ENCODE results near the gene BAHCC1. TPM values are rescaled to one million over a fixed set of nuclear protein-coding genes. Genes with fewer than 3 reads are reported as not detected.

Gene BAHCC1
- total RNA-seq, 1 experiment from 2014 or later, result 9.9 TPM

GRCh38 chr17:81456798-81457197 lies 61.5 kb downstream of the BAHCC1 start:
- H2AFZ ChIP-seq (ENCODE audit: low read length), result no peak overlapping the region
- DNase-seq (no peak), ATAC-seq (no peak)
- no peaks in the 10 kb centered on the region for H3K9me3 ChIP-seq (ENCODE audit: low read length)
- BruUV-seq (replicated peaks), result no TSS peak
- H3K4me2 ChIP-seq (ENCODE audit: low read length), result no peak overlapping the region
- H3K79me2 ChIP-seq (ENCODE audit: low read length), result no peaks in the 10 kb centered on the region
- intact Hi-C loops (cut with micrococcal nuclease), result no loop called here
- H3F3A ChIP-seq (ENCODE audit: low read length, unreplicated experiment), result no peaks in the 10 kb centered on the region
- H3K36me3 ChIP-seq (ENCODE audit: low read depth, low read length), result no peaks in the 10 kb centered on the region
- no peaks in the 10 kb centered on the region for H3K4me1 ChIP-seq (ENCODE audit: insufficient read depth, low read length)
- ChIA-PET POLR2A (ENCODE audit: unreplicated experiment) (no interaction called here), CTCF (no interaction called here)
- H3K27me3 ChIP-seq (ENCODE audit: low read length), result no peaks in the 10 kb centered on the region
- H4K20me1 ChIP-seq (ENCODE audit: low read length), result no peaks in the 10 kb centered on the region
- no peak overlapping the region for H3K4me3 ChIP-seq (ENCODE audit: low read length)
- TF ChIP-seq EZH2 (IDR thresholded peaks at IDR 0.05; ENCODE audit: low read length, unreplicated experiment) (no peak), CTCF (conservative IDR thresholded peaks at IDR 0.05; ENCODE audit: low read depth, low read length) (no peak)
- H3K27ac ChIP-seq (ENCODE audit: low read length), result no peak overlapping the region
- no peaks in the 10 kb centered on the region for H3K9me2 ChIP-seq (replicated peaks; ENCODE audit: low read length)
- no peak overlapping the region for H3K9ac ChIP-seq (ENCODE audit: low read length)

GRCh38 chr17:81457401-81457800 lies 62.1 kb downstream of the BAHCC1 start:
- intact Hi-C loops (cut with micrococcal nuclease), result no loop called here
- Histone ChIP-seq H3K9me3 (ENCODE audit: low read length) (no peaks in the 10 kb centered on the region), H3K4me3 (ENCODE audit: low read length) (no peak overlapping the region), H3K4me1 (ENCODE audit: insufficient read depth, low read length) (no peaks in the 10 kb centered on the region), H3K36me3 (ENCODE audit: low read depth, low read length) (no peaks in the 10 kb centered on the region), H3K9me2 (replicated peaks; ENCODE audit: low read length) (no peaks in the 10 kb centered on the region), H3K27me3 (ENCODE audit: low read length) (no peaks in the 10 kb centered on the region), H3K27ac (ENCODE audit: low read length) (no peak overlapping the region), H3K79me2 (ENCODE audit: low read length) (no peaks in the 10 kb centered on the region), H3K9ac (ENCODE audit: low read length) (no peak overlapping the region), H3K4me2 (ENCODE audit: low read length) (no peak overlapping the region), H2AFZ (ENCODE audit: low read length) (no peak overlapping the region), H3F3A (ENCODE audit: low read length, unreplicated experiment) (no peaks in the 10 kb centered on the region), H4K20me1 (ENCODE audit: low read length) (no peaks in the 10 kb centered on the region)
- TF ChIP-seq CTCF (conservative IDR thresholded peaks at IDR 0.05; ENCODE audit: low read depth, low read length) (no peak), EZH2phosphoT487 (IDR thresholded peaks at IDR 0.05; ENCODE audit: borderline replicate concordance, low read length) (no peak), EZH2 (IDR thresholded peaks at IDR 0.05; ENCODE audit: low read length, unreplicated experiment) (no peak)
- no peak for ATAC-seq
- POLR2A ChIA-PET (ENCODE audit: unreplicated experiment), result no interaction called here
- CTCF ChIA-PET, result no interaction called here
- no peak for DNase-seq
- BruUV-seq (replicated peaks), result no TSS peak

GRCh38 chr17:81457917-81458555 lies 62.8 kb downstream of the BAHCC1 start:
- H3K27ac ChIP-seq (ENCODE audit: low read length), result no peak overlapping the region
- no peaks in the 10 kb centered on the region for H3K9me2 ChIP-seq (replicated peaks; ENCODE audit: low read length)
- no peak overlapping the region for H3K4me2 ChIP-seq (ENCODE audit: low read length)
- no peak overlapping the region for H3K9ac ChIP-seq (ENCODE audit: low read length)
- H3K79me2 ChIP-seq (ENCODE audit: low read length), result no peaks in the 10 kb centered on the region
- no peak for ATAC-seq
- H4K20me1 ChIP-seq (ENCODE audit: low read length), result no peaks in the 10 kb centered on the region
- no peaks in the 10 kb centered on the region for H3K36me3 ChIP-seq (ENCODE audit: low read depth, low read length)
- DNase-seq, result no peak
- no peak overlapping the region for H2AFZ ChIP-seq (ENCODE audit: low read length)
- H3K9me3 ChIP-seq (ENCODE audit: low read length), result no peaks in the 10 kb centered on the region
- ChIA-PET POLR2A (ENCODE audit: unreplicated experiment) (no interaction called here), CTCF (no interaction called here)
- no TSS peak for BruUV-seq (replicated peaks)
- no peaks in the 10 kb centered on the region for H3K4me1 ChIP-seq (ENCODE audit: insufficient read depth, low read length)
- intact Hi-C loops (cut with micrococcal nuclease), result no loop called here
- H3F3A ChIP-seq (ENCODE audit: low read length, unreplicated experiment), result no peaks in the 10 kb centered on the region
- H3K27me3 ChIP-seq (ENCODE audit: low read length), result no peaks in the 10 kb centered on the region
- no peak overlapping the region for H3K4me3 ChIP-seq (ENCODE audit: low read length)
- no peak for TF ChIP-seq CTCF (conservative IDR thresholded peaks at IDR 0.05; ENCODE audit: low read depth, low read length)
- no peak for TF ChIP-seq EZH2phosphoT487 (IDR thresholded peaks at IDR 0.05; ENCODE audit: borderline replicate concordance, low read length)
- no peak for TF ChIP-seq EZH2 (IDR thresholded peaks at IDR 0.05; ENCODE audit: low read length, unreplicated experiment)
